Coronary artery (tissue), 2 donors: Measurements from ENCODE around the gene CCDC154.

Source experiments
- DNase-seq: peaks from one replicate; pipeline ENCODE4 v3.0.0-alpha.2; 2017; ENCODE audit warnings: low spot score
- H3K27ac ChIP-seq, 2 donors: fragments of 200-600 bp; sonication (generic); one replicate each; pipeline ENCODE4 v1.5.1; 2016 to 2019
- H3K4me3 ChIP-seq: fragments of 200-600 bp; sonication (generic); 2 replicates; pipeline ENCODE4 v1.5.1; 2016; ENCODE audit warnings: mild to moderate bottlenecking, moderate library complexity
- TF ChIP-seq, protein P1 (sequence below): fragments of 200-600 bp; sonication (generic); IDR thresholded peaks from one replicate; pipeline ENCODE4 v1.5.1; 2019; ENCODE audit warnings: antibody characterized with exemption

Gene CCDC154

DNA sequence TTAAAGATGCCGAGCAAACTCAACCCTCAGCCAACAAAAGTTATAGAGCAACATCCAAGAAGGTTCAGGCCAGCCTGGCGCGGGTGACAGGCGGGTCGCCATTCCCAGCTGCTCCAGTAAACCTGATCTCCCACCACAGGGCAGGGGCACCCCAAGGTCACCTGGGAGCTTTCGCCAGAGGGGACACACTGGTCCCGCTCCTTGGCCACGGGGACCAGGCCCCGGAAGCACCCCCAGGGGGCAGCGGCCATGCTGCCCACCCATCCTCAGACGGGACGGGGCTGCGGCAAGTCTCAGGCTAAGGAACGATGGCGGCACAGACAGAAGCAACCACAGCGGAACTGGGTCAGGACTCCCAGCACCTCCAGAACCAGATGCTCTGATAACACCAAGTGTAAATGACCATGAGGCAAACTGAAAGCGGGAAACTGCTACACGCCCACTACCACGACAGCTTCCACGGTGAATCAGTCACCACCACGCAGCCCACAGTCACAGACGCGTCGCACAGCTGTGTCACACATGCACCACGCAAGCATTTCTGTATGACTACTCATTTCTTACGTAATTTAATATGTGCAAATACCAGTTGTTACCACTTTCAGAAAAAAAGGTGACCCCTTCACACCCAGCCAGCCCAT lies 14.1 kb upstream of the CCDC154 start:
- no peak overlapping the region for H3K27ac ChIP-seq
- TF ChIP-seq, protein P1, sequence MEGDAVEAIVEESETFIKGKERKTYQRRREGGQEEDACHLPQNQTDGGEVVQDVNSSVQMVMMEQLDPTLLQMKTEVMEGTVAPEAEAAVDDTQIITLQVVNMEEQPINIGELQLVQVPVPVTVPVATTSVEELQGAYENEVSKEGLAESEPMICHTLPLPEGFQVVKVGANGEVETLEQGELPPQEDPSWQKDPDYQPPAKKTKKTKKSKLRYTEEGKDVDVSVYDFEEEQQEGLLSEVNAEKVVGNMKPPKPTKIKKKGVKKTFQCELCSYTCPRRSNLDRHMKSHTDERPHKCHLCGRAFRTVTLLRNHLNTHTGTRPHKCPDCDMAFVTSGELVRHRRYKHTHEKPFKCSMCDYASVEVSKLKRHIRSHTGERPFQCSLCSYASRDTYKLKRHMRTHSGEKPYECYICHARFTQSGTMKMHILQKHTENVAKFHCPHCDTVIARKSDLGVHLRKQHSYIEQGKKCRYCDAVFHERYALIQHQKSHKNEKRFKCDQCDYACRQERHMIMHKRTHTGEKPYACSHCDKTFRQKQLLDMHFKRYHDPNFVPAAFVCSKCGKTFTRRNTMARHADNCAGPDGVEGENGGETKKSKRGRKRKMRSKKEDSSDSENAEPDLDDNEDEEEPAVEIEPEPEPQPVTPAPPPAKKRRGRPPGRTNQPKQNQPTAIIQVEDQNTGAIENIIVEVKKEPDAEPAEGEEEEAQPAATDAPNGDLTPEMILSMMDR, result no peak
- no peak for DNase-seq
- H3K4me3 ChIP-seq, result no peak overlapping the region

DNA sequence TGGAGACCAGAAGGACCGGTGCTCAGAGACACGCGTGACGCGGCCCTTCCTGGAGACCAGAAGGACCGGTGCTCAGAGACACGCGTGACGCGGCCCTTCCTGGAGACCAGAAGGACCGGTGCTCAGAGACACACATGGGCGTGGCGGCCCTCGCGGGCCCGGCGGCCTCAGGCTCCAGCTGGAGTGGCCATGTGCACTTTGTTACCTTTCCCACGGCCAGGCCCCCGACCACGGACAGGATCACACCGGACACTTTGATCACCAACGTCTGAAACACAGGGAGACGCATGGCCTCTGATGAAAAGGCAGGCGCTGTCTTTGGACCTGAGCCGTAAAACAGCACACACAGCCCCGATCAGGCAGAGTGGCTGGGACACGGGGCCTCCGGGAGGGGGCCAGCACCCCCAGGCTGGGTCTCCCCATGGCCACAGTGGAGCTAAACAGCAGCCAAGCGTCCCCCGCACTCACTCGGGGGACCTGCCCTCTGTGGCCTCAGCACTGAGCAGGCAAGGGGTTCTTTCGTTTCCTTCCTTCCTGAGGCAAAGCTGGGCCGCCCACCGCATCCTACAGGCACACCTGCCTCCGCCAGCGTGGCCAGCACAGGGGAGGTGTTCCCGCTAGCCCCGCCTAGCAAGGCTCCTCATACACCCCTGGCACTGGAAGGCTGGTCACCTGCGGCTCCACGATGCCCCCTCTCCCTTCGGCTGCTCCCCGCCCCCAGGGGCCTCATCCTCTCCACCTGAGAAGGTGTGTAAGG lies 13.3 kb upstream of the CCDC154 start:
- no peak overlapping the region for H3K4me3 ChIP-seq
- DNase-seq, result no peak
- TF ChIP-seq, protein P1, result no peak
- H3K27ac ChIP-seq, result no peak overlapping the region

DNA sequence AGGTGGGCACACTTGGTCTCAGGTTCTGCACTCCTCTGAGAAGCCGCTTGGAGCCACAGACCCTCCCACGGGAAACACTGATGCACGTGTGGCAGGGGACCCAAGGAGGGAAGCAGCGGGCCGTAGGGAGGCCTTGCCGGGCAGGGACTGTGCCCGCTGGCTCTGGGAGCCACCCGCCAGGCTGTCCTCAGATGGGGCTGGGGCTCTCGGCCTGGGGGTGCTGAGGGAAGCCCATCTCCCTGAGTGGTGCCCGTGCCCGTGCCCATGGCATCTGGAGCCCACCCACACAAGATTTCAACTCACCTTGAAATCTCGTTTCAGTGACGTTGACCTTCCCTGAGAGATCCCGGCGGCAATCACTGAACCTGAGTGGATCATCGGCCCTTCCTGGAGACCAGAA lies 12.6 kb upstream of the CCDC154 start:
- Histone ChIP-seq H3K4me3 (no peak overlapping the region), H3K27ac (no peak overlapping the region)
- TF ChIP-seq, protein P1, result no peak
- DNase-seq, result no peak

DNA sequence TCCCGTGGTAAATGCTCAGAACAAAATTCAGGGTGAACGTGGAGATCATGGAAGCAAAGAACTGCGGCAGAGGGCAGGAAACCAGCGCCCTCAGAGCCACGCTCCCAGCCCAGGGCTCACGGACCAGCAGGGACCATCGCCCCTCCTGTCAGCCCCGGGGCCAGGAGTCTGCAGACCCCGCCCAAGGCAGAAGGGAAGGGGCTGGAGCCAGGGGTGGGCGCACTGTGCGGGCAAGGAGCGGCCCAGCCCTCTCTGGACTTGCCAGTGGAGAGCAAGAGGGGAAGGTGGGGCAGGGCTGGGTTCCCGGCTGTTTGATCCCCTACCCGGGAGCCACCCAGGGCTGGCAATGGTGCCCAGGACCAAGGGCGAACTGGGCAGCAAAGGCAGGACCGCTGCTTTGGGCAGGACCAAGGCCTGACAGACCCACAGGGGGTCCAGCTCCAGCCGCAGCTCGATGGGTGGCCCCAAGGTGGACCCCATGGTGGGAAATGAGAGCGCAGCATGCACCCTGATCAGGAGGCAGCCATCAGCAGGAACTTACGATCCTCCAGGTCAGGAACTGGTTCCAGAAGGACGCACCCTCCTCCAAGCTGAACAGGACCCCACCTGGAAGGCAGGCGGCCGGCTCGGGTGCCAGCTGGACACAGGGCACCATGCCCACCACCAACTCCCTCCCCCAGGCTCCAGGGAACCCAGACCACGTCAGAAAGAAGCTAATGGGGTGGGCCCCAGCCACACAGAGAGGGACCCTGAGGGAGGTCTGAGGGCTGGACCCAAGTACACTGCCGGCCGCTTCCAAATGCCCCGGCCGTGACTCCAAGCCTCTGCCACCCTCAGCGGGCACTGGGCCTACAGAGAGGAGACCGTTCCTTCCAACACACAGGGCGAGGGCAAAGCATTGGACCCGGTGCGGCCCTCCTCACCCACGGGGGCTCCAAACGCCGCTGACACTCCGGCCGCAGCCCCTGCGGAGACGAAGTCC lies 11.1 kb upstream of the CCDC154 start:
- no peak overlapping the region for H3K27ac ChIP-seq
- TF ChIP-seq, protein P1, result no peak
- no peak for DNase-seq
- H3K4me3 ChIP-seq, result no peak overlapping the region

DNA sequence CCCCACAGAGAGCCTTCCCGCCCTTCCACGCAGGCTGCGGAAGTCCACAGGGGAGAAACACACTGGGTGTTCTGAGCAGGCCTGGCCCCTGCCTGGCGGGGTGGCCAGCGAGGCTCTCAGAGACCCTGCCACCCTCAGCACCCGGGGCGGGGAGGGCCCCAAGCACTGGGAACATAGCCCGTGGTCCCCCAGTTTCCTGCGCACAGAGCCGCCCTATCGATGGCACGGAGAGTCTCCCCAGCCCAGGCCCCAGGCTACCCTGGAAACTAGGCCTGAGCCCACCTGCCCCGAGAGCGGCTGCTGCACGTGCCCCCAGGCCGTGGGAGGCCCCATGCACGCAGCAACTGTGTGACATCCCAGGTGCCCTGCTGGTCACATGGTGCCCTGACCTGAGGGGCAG lies 10.2 kb upstream of the CCDC154 start:
- no peak for DNase-seq
- Histone ChIP-seq H3K4me3 (no peak overlapping the region), H3K27ac (no peak overlapping the region)
- TF ChIP-seq, protein P1, result no peak

DNA sequence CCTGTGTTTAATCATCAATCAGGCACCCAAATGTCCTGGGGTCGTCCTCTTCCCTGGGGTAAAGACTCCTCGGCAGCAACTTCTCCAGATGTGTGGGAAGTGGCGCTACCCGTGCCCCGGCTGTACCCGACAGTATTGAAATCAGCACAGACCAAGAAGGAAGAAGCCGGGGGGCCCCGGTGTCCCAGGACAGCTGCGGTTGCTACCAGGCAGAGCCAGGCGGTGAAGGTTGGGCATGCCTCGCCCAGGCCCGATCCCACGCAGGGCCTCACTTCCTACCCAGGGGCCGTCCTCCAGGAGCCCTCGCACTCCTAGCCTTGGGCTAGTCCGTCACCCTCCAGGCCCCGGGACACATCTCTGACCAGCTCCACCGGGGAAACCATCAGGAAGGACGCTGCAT lies 9.0 kb upstream of the CCDC154 start:
- DNase-seq, result no peak

More for the DNA sequence above, 9.0 kb upstream of the CCDC154 start:
- H3K27ac ChIP-seq, result no peak overlapping the region
- TF ChIP-seq, protein P1, result no peak
- H3K4me3 ChIP-seq, result no peak overlapping the region
